ENCODE results near the gene PRSS27.
"Not testable (repeated sequence)": the region's sequence is repeated elsewhere in the genome, so short reads cannot be mapped to it uniquely, and the experiment has no call there.

The PRSS27 gene

GRCh38 chr16:2721634-2722173 lies 1.7 kb upstream of the PRSS27 start:
- not testable (repeated sequence) for DNase-seq

- peak; percentile 76 for DNase-seq
Measured at GRCh38 chr16:2720719-2721633, 952 bp upstream of the PRSS27 start.

- DNase-seq: no peak
Measured at GRCh38 chr16:2719328-2720063, 528 bp downstream of the PRSS27 start.

- no peak for DNase-seq
Measured at GRCh38 chr16:2717383-2718263, 2.4 kb downstream of the PRSS27 start.

GRCh38 chr16:2716948-2717347 lies 3.1 kb downstream of the PRSS27 start:
- DNase-seq: no peak

- no peak for DNase-seq
Measured at GRCh38 chr16:2715966-2716885, 3.8 kb downstream of the PRSS27 start.

- DNase-seq: no peak
Measured at GRCh38 chr16:2715519-2715918, 4.5 kb downstream of the PRSS27 start.

- DNase-seq: no peak
Measured at GRCh38 chr16:2715064-2715463, 5.0 kb downstream of the PRSS27 start.

GRCh38 chr16:2713985-2714774 lies 5.8 kb downstream of the PRSS27 start:
- DNase-seq: peak; percentile 18

GRCh38 chr16:2713523-2713922 lies 6.5 kb downstream of the PRSS27 start:
- DNase-seq: no peak

GRCh38 chr16:2712546-2712945 lies 7.5 kb downstream of the PRSS27 start:
- no peak for DNase-seq

- DNase-seq: no peak
Measured at GRCh38 chr16:2712063-2712441, 8.0 kb downstream of the PRSS27 start.

GRCh38 chr16:2711370-2712062 lies 8.5 kb downstream of the PRSS27 start:
- DNase-seq: no peak

GRCh38 chr16:2710711-2711231 lies 9.3 kb downstream of the PRSS27 start:
- DNase-seq: no peak

GRCh38 chr16:2710021-2710710 lies 9.9 kb downstream of the PRSS27 start:
- DNase-seq: no peak

GRCh38 chr16:2709588-2709984 lies 10.4 kb downstream of the PRSS27 start:
- no peak for DNase-seq

GRCh38 chr16:2708955-2709587 lies 11.0 kb downstream of the PRSS27 start:
- no peak for DNase-seq

GRCh38 chr16:2708290-2708639 lies 11.8 kb downstream of the PRSS27 start:
- no peak for DNase-seq

All from DMS153 (cell line).